Measurements from ENCODE around the gene ARSG. TPM values are rescaled to one million over a fixed set of nuclear protein-coding genes. Genes with fewer than 3 reads are reported as not detected.

The ARSG gene
- total and polyA plus RNA-seq, 9 of the 15 experiments (the other 6 are each of a cell fraction or from before 2014, with no cell fraction given), result 1.0 to 5.6 (median 1.8) TPM

DNA sequence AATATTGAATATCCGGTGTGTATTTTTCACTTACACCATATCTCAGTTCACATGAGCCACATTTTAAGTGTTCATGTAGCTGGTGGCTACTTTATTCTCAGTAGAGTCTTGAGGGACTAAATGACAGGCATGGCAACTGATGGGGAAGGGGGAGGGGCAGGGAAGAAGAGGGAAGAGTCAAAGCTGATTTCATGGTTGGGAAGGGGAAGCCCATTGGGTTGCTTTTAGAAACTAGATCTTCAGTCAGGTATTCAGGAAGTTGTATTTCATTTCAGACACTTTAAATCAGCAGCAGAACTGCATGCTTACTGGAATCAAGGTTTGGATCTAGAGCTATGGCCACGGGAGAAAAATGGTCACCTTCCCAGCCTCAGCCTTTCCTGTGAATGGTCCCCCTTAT lies 168.9 kb downstream of the ARSG start (continued):
- TF ChIP-seq, protein P1, sequence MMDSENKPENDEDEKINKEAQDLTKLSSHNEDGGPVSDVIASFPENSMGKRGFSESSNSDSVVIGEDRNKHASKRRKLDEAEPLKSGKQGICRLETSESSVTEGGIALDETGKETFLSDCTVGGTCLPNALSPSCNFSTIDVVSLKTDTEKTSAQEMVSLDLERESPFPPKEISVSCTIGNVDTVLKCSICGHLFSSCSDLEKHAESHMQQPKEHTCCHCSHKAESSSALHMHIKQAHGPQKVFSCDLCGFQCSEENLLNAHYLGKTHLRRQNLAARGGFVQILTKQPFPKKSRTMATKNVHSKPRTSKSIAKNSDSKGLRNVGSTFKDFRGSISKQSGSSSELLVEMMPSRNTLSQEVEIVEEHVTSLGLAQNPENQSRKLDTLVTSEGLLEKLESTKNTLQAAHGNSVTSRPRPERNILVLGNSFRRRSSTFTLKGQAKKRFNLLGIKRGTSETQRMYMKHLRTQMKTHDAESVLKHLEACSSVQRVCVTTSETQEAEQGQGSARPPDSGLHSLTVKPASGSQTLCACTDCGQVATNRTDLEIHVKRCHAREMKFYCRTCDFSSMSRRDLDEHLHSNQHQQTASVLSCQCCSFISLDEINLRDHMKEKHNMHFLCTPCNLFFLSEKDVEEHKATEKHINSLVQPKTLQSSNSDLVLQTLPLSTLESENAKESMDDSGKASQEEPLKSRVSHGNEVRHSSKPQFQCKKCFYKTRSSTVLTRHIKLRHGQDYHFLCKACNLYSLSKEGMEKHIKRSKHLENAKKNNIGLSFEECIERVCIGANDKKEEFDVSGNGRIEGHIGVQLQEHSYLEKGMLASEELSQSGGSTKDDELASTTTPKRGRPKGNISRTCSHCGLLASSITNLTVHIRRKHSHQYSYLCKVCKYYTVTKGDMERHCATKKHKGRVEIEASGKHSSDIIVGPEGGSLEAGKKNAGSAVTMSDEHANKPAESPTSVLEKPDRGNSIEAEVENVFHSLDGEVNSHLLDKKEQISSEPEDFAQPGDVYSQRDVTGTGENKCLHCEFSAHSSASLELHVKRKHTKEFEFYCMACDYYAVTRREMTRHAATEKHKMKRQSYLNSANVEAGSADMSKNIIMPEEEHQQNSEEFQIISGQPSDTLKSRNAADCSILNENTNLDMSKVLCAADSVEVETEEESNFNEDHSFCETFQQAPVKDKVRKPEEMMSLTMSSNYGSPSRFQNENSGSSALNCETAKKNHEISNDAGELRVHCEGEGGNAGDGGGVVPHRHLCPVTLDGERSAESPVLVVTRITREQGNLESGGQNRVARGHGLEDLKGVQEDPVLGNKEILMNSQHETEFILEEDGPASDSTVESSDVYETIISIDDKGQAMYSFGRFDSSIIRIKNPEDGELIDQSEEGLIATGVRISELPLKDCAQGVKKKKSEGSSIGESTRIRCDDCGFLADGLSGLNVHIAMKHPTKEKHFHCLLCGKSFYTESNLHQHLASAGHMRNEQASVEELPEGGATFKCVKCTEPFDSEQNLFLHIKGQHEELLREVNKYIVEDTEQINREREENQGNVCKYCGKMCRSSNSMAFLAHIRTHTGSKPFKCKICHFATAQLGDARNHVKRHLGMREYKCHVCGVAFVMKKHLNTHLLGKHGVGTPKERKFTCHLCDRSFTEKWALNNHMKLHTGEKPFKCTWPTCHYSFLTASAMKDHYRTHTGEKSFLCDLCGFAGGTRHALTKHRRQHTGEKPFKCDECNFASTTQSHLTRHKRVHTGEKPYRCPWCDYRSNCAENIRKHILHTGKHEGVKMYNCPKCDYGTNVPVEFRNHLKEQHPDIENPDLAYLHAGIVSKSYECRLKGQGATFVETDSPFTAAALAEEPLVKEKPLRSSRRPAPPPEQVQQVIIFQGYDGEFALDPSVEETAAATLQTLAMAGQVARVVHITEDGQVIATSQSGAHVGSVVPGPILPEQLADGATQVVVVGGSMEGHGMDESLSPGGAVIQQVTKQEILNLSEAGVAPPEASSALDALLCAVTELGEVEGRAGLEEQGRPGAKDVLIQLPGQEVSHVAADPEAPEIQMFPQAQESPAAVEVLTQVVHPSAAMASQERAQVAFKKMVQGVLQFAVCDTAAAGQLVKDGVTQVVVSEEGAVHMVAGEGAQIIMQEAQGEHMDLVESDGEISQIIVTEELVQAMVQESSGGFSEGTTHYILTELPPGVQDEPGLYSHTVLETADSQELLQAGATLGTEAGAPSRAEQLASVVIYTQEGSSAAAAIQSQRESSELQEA (IDR thresholded peaks at IDR 0.05; ENCODE audit: low read depth), result no peak
- TF ChIP-seq ZNF584 (CRISPR knock-in tag; IDR thresholded peaks at IDR 0.05; ENCODE audit: low read depth) (peak; percentile 33; the same call in 1 of the 2 replicates), ETV1 (tag; conservative IDR thresholded peaks at IDR 0.05; ENCODE audit: low read depth) (0 out of 2 replicates have a peak, but pooled peaks have one; percentile 29), SMARCA5 (IDR thresholded peaks at IDR 0.05) (no peak)
